H1 (cell line): ENCODE measurements around the gene LTO1. TPM values are rescaled to one million over a fixed set of nuclear protein-coding genes. Genes with fewer than 3 reads are reported as not detected.

Source experiments
- CTCF ChIA-PET: fragments of 300-600 bp; sonication (Branson Sonifier 250); formaldehyde crosslinking; loops from one replicate; lab custom pipeline; 2021; ENCODE audit not compliant: partially characterized antibody; lab: Charles Lee
- POLR2A ChIA-PET: fragments of 300-600 bp; sonication (Branson Sonifier 250); formaldehyde crosslinking; loops from one replicate; lab custom pipeline; 2021; ENCODE audit warnings: inconsistent platforms; ENCODE audit not compliant: partially characterized antibody; lab: Charles Lee
- DNase-seq, 2 experiments: peaks; one replicate each; pipeline versions ENCODE4 v3.0.0 to v3.0.0-alpha.2; 2010 to 2022; ENCODE audit warnings: low spot score in 2 of 2, low read depth in 1 of 2, mixed read lengths in 1 of 2
- FAIRE-seq: peaks from 2 replicates; lab custom pipeline; 2011; peaks lifted over from hg19 to GRCh38; lab: Jason Lieb, UNC
- H2AFZ ChIP-seq: 2 replicates; pipeline ENCODE4 v1.8.1; 2012; ENCODE audit warnings: low read length, inconsistent platforms
- H2AK5ac ChIP-seq: 2 replicates; pipeline ENCODE4 v1.6.1; 2013; ENCODE audit warnings: low read depth, low read length
- H2BK120ac ChIP-seq: replicated peaks from 2 replicates; pipeline ENCODE3; 2013; ENCODE audit warnings: low read depth, low read length, inconsistent platforms
- H2BK12ac ChIP-seq: 2 replicates; pipeline ENCODE4 v1.6.1; 2013; ENCODE audit warnings: low read depth, low read length
- H2BK15ac ChIP-seq: 2 replicates; pipeline ENCODE4 v1.6.1; 2013; ENCODE audit warnings: low read length
- H2BK20ac ChIP-seq: 2 replicates; pipeline ENCODE4 v1.6.1; 2013; ENCODE audit warnings: low read length
- H2BK5ac ChIP-seq: 2 replicates; pipeline ENCODE4 v1.6.1; 2013; ENCODE audit warnings: low read depth, low read length
- H3K14ac ChIP-seq: 2 replicates; pipeline ENCODE4 v1.6.1; 2013; ENCODE audit warnings: inconsistent platforms; ENCODE audit not compliant: insufficient read length
- H3K18ac ChIP-seq: 2 replicates; pipeline ENCODE4 v1.6.1; 2013; ENCODE audit warnings: low read length; ENCODE audit errors: extremely low read depth
- H3K23ac ChIP-seq: 2 replicates; pipeline ENCODE4 v1.6.1; 2013; ENCODE audit warnings: inconsistent platforms; ENCODE audit not compliant: insufficient read length
- H3K23me2 ChIP-seq: 2 replicates; pipeline ENCODE4 v1.6.1; 2013; ENCODE audit warnings: low read depth, low read length
- H3K27ac ChIP-seq: 2 replicates; pipeline ENCODE4 v1.6.1; 2011; ENCODE audit warnings: low read depth, low read length, inconsistent platforms
- H3K27me3 ChIP-seq, 4 experiments: replicated peaks in 1 of 4; 1 replicate in 1 of 4; 2 replicates in 3 of 4; pipeline versions ENCODE4 v1.6.1 to v1.8.1; 2011 to 2013; ENCODE audit warnings: low read length in 3 of 4, mild to moderate bottlenecking in 3 of 4, inconsistent platforms in 2 of 4, mixed read lengths in 2 of 4, moderate library complexity in 1 of 4; ENCODE audit not compliant: control insufficient read depth in 3 of 4, insufficient read depth in 3 of 4; ENCODE audit errors: extremely low read depth in 1 of 4
- H3K36me3 ChIP-seq, 4 experiments: 2 replicates each; pipeline versions ENCODE4 v1.6.1 to v1.8.1; 2011 to 2013; ENCODE audit warnings: mild to moderate bottlenecking in 4 of 4, low read length in 3 of 4, moderate library complexity in 2 of 4, control low read depth in 1 of 4, inconsistent platforms in 1 of 4; ENCODE audit not compliant: insufficient read depth in 4 of 4, control insufficient read depth in 2 of 4
- H3K4ac ChIP-seq: replicated peaks from 2 replicates; pipeline ENCODE3; 2013; ENCODE audit warnings: low read length, low read depth, mixed read lengths, inconsistent platforms; ENCODE audit not compliant: insufficient read length
- H3K4me1 ChIP-seq, 4 experiments: replicated peaks in 1 of 4; 1 replicate in 1 of 4; 2 replicates in 3 of 4; pipeline versions ENCODE4 v1.6.1 to v1.8.1; 2011 to 2013; ENCODE audit warnings: low read length in 3 of 4, inconsistent platforms in 2 of 4, mixed read lengths in 1 of 4; ENCODE audit not compliant: insufficient read depth in 4 of 4, control insufficient read depth in 3 of 4
- H3K4me2 ChIP-seq, 2 experiments: 2 replicates each; pipeline versions ENCODE4 v1.6.1 to v1.8.1; 2011 to 2013; ENCODE audit warnings: low read depth in 2 of 2, low read length in 2 of 2, control low read depth in 1 of 2, inconsistent platforms in 1 of 2, mild to moderate bottlenecking in 1 of 2; ENCODE audit not compliant: insufficient read depth in 1 of 2
- H3K4me3 ChIP-seq, 4 experiments: fragments of 200-600, 300-600 bp in 1 of 4; sonication (generic), shearing (Covaris generic), sonication (Bioruptor Twin) in 1 of 4; 2 replicates each; pipeline versions ENCODE4 v1.5.1 to v1.8.1; 2011 to 2016; ENCODE audit warnings: low read length in 4 of 4, low read depth in 3 of 4, control low read depth in 2 of 4, inconsistent platforms in 2 of 4, mild to moderate bottlenecking in 2 of 4, mixed read lengths in 1 of 4, moderate library complexity in 1 of 4; ENCODE audit not compliant: insufficient read depth in 2 of 4; ENCODE audit errors: extremely low read depth in 1 of 4
- H3K56ac ChIP-seq: replicated peaks from 2 replicates; pipeline ENCODE3; 2013; ENCODE audit warnings: low read depth, mild to moderate bottlenecking, mixed read lengths, low read length, inconsistent platforms; ENCODE audit not compliant: insufficient read length
- H3K79me1 ChIP-seq: 2 replicates; pipeline ENCODE4 v1.6.1; 2013; ENCODE audit warnings: low read depth, low read length, control low read depth
- H3K79me2 ChIP-seq, 2 experiments: 2 replicates each; pipeline versions ENCODE4 v1.6.1 to v1.8.1; 2012 to 2013; ENCODE audit warnings: low read length in 2 of 2, mild to moderate bottlenecking in 2 of 2, inconsistent platforms in 1 of 2; ENCODE audit not compliant: insufficient read depth in 2 of 2, control insufficient read depth in 1 of 2
- H3K9ac ChIP-seq, 4 experiments: replicated peaks in 1 of 4; 1 replicate in 1 of 4; 2 replicates in 3 of 4; pipeline versions ENCODE4 v1.6.1 to v1.8.1; 2011 to 2013; ENCODE audit warnings: low read depth in 3 of 4, low read length in 3 of 4, control low read depth in 2 of 4, mild to moderate bottlenecking in 2 of 4, moderate library complexity in 2 of 4, inconsistent platforms in 1 of 4; ENCODE audit errors: extremely low read depth in 1 of 4
- H3K9me3 ChIP-seq, 2 experiments: 2 replicates each; pipeline versions ENCODE4 v1.6.1 to v1.8.1; 2012 to 2013; ENCODE audit warnings: mild to moderate bottlenecking in 2 of 2, moderate library complexity in 2 of 2, control low read depth in 1 of 2, inconsistent platforms in 1 of 2, low read depth in 1 of 2, low read length in 1 of 2, mixed read lengths in 1 of 2; ENCODE audit not compliant: insufficient read depth in 2 of 2
- H4K20me1 ChIP-seq, 2 experiments: replicated peaks in 1 of 2; 2 replicates each; pipeline versions ENCODE3 to v1.8.1; 2011 to 2013; ENCODE audit warnings: inconsistent platforms in 2 of 2, low read length in 2 of 2, mild to moderate bottlenecking in 1 of 2; ENCODE audit not compliant: insufficient read depth in 2 of 2, control insufficient read depth in 1 of 2
- H4K5ac ChIP-seq: 2 replicates; pipeline ENCODE4 v1.6.1; 2013; ENCODE audit warnings: low read length, low read depth, mixed read lengths, inconsistent platforms; ENCODE audit not compliant: insufficient read length
- H4K8ac ChIP-seq: 2 replicates; pipeline ENCODE4 v1.8.0; 2013; ENCODE audit warnings: mild to moderate bottlenecking, moderate library complexity, low read length, inconsistent platforms; ENCODE audit not compliant: insufficient read depth; ENCODE audit errors: extremely low read depth
- H4K91ac ChIP-seq: replicated peaks from 2 replicates; pipeline ENCODE3; 2013; ENCODE audit warnings: low read length, mixed read lengths, inconsistent platforms; ENCODE audit not compliant: insufficient read length
- CBX5 ChIP-seq: fragments of 300-800, 300-1000 bp; sonication (generic); IDR thresholded peaks from 2 replicates; pipeline ENCODE4 v1.7.1; 2016; ENCODE audit warnings: antibody characterized with exemption, low read length, low read depth
- CBX8 ChIP-seq: fragments of 300-800, 300-1000 bp; sonication (generic); IDR thresholded peaks from 2 replicates; pipeline ENCODE4 v1.7.1; 2016; ENCODE audit warnings: low read depth, low read length, borderline replicate concordance
- CHD1 ChIP-seq: IDR thresholded peaks from 2 replicates; pipeline ENCODE4 v1.6.1; 2012; ENCODE audit warnings: low read depth, low read length, improper control_type of control experiment
- CTBP2 ChIP-seq: IDR thresholded peaks from 2 replicates; pipeline ENCODE4 v1.7.0; 2011; ENCODE audit warnings: borderline replicate concordance, mild to moderate bottlenecking, moderate library complexity, mixed read lengths, low read length; ENCODE audit not compliant: insufficient read depth, insufficient read length
- KDM5A ChIP-seq: fragments of 200-600 bp; IDR thresholded peaks from 2 replicates; pipeline ENCODE4 v1.7.1; 2012; ENCODE audit warnings: mild to moderate bottlenecking, low read length, inconsistent platforms, mixed read lengths
- RNF2 ChIP-seq: fragments of 200-900, 300-1000 bp; sonication (generic); IDR thresholded peaks from 2 replicates; pipeline ENCODE4 v1.7.1; 2016; ENCODE audit warnings: borderline replicate concordance, low read depth, mild to moderate bottlenecking, antibody characterized with exemption, low read length; ENCODE audit not compliant: poor library complexity, severe bottlenecking; ENCODE audit errors: missing control alignments
- SIRT6 ChIP-seq: IDR thresholded peaks from one replicate; pipeline ENCODE4 v1.7.1; 2012; ENCODE audit warnings: low read length, inconsistent platforms
- SRF ChIP-seq: IDR thresholded peaks from 2 replicates; pipeline ENCODE4 v1.6.1; 2011; ENCODE audit warnings: mild to moderate bottlenecking, low read depth, low read length, moderate library complexity
- WGBS, 2 experiments: shearing (Covaris generic) in 1 of 2; methylation state at CpG; one replicate each; pipeline versions ENCODE4 v1.1.6 to v1.1.7; 2013 to 2015; ENCODE audit warnings: low lambda C conversion rate in 2 of 2, mixed read lengths in 2 of 2, inconsistent platforms in 1 of 2, low coverage in 1 of 2, missing lambda C conversion rate in 1 of 2; ENCODE audit not compliant: insufficient replicate concordance in 2 of 2, insufficient coverage in 1 of 2, insufficient read length in 1 of 2; ENCODE audit errors: extremely low coverage in 1 of 2, missing lambda C conversion rate in 1 of 2; 5-methylcytosine and 5-hydroxymethylcytosine counted together
- polyA plus RNA-seq, 7 experiments: library from polyadenylated mRNA; depleted of rRNA in 3 of 7; stranded (reverse) in 5 of 7; unstranded in 2 of 7; fragments of >200 nt in 5 of 7; fragments of 200-250 nt in 2 of 7; gene quantifications; 1 replicate in 5 of 7; 2 replicates in 1 of 7; 4 replicates in 1 of 7; pipeline versions ENCODE4 v1.2.1 to v1.2.3, GENCODE V29; 2011 to 2013; ENCODE audit warnings: missing spikeins in 2 of 7, mixed read lengths in 2 of 7
- total RNA-seq: library from RNA; stranded (reverse); fragmentation: NEBNext Ultra II Directional; extraction: Animal tissue kit (Norgen Biotek cat#: 25700); gene quantifications from 2 replicates; pipeline ENCODE4 v1.2.1, GENCODE V29; 2021
- TF ChIP-seq, protein P1 (sequence below): IDR thresholded peaks from 2 replicates; pipeline ENCODE4 v1.6.1; 2012; ENCODE audit warnings: low read length, inconsistent platforms

Gene LTO1
- total and polyA plus RNA-seq, 2 of the 8 experiments (the other 6 are each of a cell fraction or from before 2014, with no cell fraction given): 15.4 to 21.3 TPM

DNA sequence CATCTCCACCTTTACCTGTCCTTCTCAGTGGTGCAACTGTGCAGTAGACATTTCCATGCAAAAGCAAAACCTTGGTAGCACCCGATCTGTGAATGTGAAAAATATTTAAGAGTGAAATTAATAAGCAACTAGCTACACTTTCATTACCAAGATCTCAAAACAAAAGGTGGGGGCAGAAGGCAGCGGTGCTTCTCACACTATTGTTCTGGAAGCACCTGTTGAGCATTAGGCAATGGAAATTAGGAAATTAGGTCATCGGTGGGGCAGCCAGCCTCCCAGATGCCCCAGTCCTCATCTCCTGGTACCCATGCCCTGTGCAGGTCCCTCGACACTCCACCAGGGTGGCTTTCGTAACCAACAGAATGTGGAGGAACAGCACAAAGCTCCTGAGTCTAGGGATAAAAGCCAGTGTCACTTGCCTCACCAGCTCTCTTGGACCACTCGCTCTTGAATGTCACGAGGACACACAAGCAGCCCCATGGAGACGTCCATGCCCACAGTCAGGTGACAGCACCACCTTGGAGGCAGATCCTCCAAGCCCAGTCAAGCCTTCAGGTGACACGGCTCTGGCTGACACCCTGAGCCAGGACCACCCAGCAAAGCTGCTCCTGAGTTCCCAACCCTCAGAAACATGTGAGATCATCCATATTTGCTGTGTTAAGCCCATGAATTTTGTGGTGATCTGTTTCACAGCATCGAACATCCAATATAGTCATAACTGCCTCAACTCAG lies 3.3 kb downstream of the LTO1 start:
- Histone ChIP-seq H3K4me1 (peaks cover 3 to 5% (median 4%) of the 10 kb centered on the region in 4 experiments), H4K5ac (no peak overlapping the region), H3K79me1 (peaks cover 13% of the 10 kb centered on the region), H3K4me2 (no peak overlapping the region), H2BK5ac (no peak overlapping the region), H2BK12ac (no peak overlapping the region), H3K56ac (no peak overlapping the region), H3K9me3 (no peaks in the 10 kb centered on the region), H2BK20ac (no peak overlapping the region), H4K91ac (no peak overlapping the region), H3K4me3 (no peak overlapping the region), H3K27me3 (no peaks in the 10 kb centered on the region), H3K9ac (no peak overlapping the region), H2BK15ac (no peak overlapping the region), H3K27ac (no peak overlapping the region), H3K14ac (no peak overlapping the region), H3K18ac (no peak overlapping the region), H3K36me3 (peaks cover 3 to 19% (median 7%) of the 10 kb centered on the region in 4 experiments; a peak in 7 of 8 replicates), H3K23me2 (no peaks in the 10 kb centered on the region; the same call in 1 of the 2 replicates), H2AFZ (no peak overlapping the region), H3K23ac (no peak overlapping the region), H4K20me1 (peaks cover 7 to 9% of the 10 kb centered on the region in 2 experiments), H3K4ac (no peak overlapping the region), H2BK120ac (no peak overlapping the region), H3K79me2 (peaks cover 5 to 20% of the 10 kb centered on the region in 2 experiments; a peak in 3 of 4 replicates), H4K8ac (no peak overlapping the region), H2AK5ac (no peak overlapping the region)
- WGBS, 2 experiments: 89% methylated on average over 10 of the region's 10 CpGs; no CpG with 5 or more reads in 1 of the 2 experiments
- FAIRE-seq (no peak), DNase-seq (no peak)
- POLR2A ChIA-PET: interaction anchor here (0.5 to 4.5 kb wide), 4 partner anchors 14 to 134 kb away, joined by 3 to 18 read pairs (median 9); no protein-coding TSS in a partner anchor
- CTCF ChIA-PET: interaction anchor here (0.9 to 5.1 kb wide), 11 partner anchors 12 to 557 kb away, joined by 3 to 81 read pairs (median 4); no protein-coding TSS in a partner anchor
- no peak for TF ChIP-seq KDM5A
- no peak for TF ChIP-seq SRF
- no peak for TF ChIP-seq CTBP2
- no peak for TF ChIP-seq CBX5
- TF ChIP-seq SIRT6: no peak
- no peak for TF ChIP-seq RNF2
- TF ChIP-seq CBX8: no peak
- TF ChIP-seq CHD1: no peak
- TF ChIP-seq, protein P1, sequence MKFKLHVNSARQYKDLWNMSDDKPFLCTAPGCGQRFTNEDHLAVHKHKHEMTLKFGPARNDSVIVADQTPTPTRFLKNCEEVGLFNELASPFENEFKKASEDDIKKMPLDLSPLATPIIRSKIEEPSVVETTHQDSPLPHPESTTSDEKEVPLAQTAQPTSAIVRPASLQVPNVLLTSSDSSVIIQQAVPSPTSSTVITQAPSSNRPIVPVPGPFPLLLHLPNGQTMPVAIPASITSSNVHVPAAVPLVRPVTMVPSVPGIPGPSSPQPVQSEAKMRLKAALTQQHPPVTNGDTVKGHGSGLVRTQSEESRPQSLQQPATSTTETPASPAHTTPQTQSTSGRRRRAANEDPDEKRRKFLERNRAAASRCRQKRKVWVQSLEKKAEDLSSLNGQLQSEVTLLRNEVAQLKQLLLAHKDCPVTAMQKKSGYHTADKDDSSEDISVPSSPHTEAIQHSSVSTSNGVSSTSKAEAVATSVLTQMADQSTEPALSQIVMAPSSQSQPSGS: no peak
